Mesendoderm (in vitro differentiated cells): ENCODE results near the gene TECPR2. TPM values are rescaled to one million over a fixed set of nuclear protein-coding genes. Genes with fewer than 3 reads are reported as not detected.
A peak's percentile ranks its signal among the peaks of the same experiment; 100 is the strongest.

Experiments
- DNase-seq: peaks from one replicate; pipeline ENCODE4 v3.0.0; 2013
- H2AK5ac ChIP-seq: 2 replicates; pipeline ENCODE4 v1.6.1; 2013; ENCODE audit warnings: low read length, inconsistent platforms
- H2BK120ac ChIP-seq: 2 replicates; pipeline ENCODE4 v1.6.1; 2013; ENCODE audit warnings: low read depth, mild to moderate bottlenecking, low read length, moderate library complexity, mixed read lengths
- H2BK15ac ChIP-seq: replicated peaks from 2 replicates; pipeline ENCODE4 v1.6.1; 2013; ENCODE audit warnings: low read depth, mild to moderate bottlenecking, moderate library complexity
- H2BK5ac ChIP-seq: 2 replicates; pipeline ENCODE4 v1.6.1; 2013; ENCODE audit warnings: low read length, inconsistent platforms
- H3K18ac ChIP-seq: 2 replicates; pipeline ENCODE4 v1.6.1; 2013; ENCODE audit warnings: mild to moderate bottlenecking, low read length, mixed read lengths
- H3K23ac ChIP-seq: one replicate; pipeline ENCODE4 v1.6.1; 2013; ENCODE audit warnings: low read length
- H3K27ac ChIP-seq: 2 replicates; pipeline ENCODE4 v1.5.1; 2013; ENCODE audit warnings: low read depth, mild to moderate bottlenecking, inconsistent platforms, low read length, moderate library complexity
- H3K27me3 ChIP-seq: 2 replicates; pipeline ENCODE4 v1.6.1; 2013; ENCODE audit warnings: low read length, control low read depth, mild to moderate bottlenecking, inconsistent platforms; ENCODE audit not compliant: insufficient read depth, poor library complexity
- H3K36me3 ChIP-seq: 2 replicates; pipeline ENCODE4 v1.6.1; 2013; ENCODE audit warnings: low read length, inconsistent platforms; ENCODE audit not compliant: control insufficient read depth, insufficient read depth
- H3K4ac ChIP-seq: one replicate; pipeline ENCODE4 v1.6.1; 2013; ENCODE audit warnings: low read depth, mild to moderate bottlenecking, low read length, moderate library complexity
- H3K4me1 ChIP-seq: 2 replicates; pipeline ENCODE4 v1.6.1; 2013; ENCODE audit warnings: low read depth, low read length, inconsistent platforms; ENCODE audit not compliant: control insufficient read depth
- H3K4me2 ChIP-seq: 2 replicates; pipeline ENCODE4 v1.6.1; 2013; ENCODE audit warnings: low read length
- H3K4me3 ChIP-seq: 2 replicates; pipeline ENCODE4 v1.5.1; 2013; ENCODE audit warnings: mild to moderate bottlenecking, low read length
- H3K56ac ChIP-seq: one replicate; pipeline ENCODE4 v1.6.1; 2013; ENCODE audit warnings: low read length
- H3K79me1 ChIP-seq: 2 replicates; pipeline ENCODE4 v1.6.1; 2013; ENCODE audit warnings: low read length, inconsistent platforms
- H3K79me2 ChIP-seq: 2 replicates; pipeline ENCODE4 v1.6.1; 2013; ENCODE audit warnings: mild to moderate bottlenecking, low read length; ENCODE audit not compliant: control insufficient read depth, insufficient read depth
- H3K9ac ChIP-seq: 2 replicates; pipeline ENCODE4 v1.6.1; 2013; ENCODE audit warnings: low read length, inconsistent platforms
- H4K5ac ChIP-seq: one replicate; pipeline ENCODE4 v1.6.1; 2013; ENCODE audit warnings: low read length
- H4K8ac ChIP-seq: one replicate; pipeline ENCODE4 v1.6.1; 2013; ENCODE audit warnings: low read depth, mild to moderate bottlenecking, control low read depth, low read length, moderate library complexity
- WGBS: extraction: QIAGEN DNeasy Blood & Tissue Kit; methylation state at CpG from one replicate; pipeline ENCODE4 v1.1.7; 2013; ENCODE audit warnings: low lambda C conversion rate, missing lambda C conversion rate; ENCODE audit not compliant: insufficient coverage; ENCODE audit errors: extremely low coverage; 5-methylcytosine and 5-hydroxymethylcytosine counted together
- polyA plus RNA-seq, 2 experiments: library from polyadenylated mRNA; stranded (reverse); fragments of 200-250 nt; gene quantifications; one replicate each; pipeline ENCODE4 v1.2.3, GENCODE V29; 2013

The TECPR2 gene, protein sequence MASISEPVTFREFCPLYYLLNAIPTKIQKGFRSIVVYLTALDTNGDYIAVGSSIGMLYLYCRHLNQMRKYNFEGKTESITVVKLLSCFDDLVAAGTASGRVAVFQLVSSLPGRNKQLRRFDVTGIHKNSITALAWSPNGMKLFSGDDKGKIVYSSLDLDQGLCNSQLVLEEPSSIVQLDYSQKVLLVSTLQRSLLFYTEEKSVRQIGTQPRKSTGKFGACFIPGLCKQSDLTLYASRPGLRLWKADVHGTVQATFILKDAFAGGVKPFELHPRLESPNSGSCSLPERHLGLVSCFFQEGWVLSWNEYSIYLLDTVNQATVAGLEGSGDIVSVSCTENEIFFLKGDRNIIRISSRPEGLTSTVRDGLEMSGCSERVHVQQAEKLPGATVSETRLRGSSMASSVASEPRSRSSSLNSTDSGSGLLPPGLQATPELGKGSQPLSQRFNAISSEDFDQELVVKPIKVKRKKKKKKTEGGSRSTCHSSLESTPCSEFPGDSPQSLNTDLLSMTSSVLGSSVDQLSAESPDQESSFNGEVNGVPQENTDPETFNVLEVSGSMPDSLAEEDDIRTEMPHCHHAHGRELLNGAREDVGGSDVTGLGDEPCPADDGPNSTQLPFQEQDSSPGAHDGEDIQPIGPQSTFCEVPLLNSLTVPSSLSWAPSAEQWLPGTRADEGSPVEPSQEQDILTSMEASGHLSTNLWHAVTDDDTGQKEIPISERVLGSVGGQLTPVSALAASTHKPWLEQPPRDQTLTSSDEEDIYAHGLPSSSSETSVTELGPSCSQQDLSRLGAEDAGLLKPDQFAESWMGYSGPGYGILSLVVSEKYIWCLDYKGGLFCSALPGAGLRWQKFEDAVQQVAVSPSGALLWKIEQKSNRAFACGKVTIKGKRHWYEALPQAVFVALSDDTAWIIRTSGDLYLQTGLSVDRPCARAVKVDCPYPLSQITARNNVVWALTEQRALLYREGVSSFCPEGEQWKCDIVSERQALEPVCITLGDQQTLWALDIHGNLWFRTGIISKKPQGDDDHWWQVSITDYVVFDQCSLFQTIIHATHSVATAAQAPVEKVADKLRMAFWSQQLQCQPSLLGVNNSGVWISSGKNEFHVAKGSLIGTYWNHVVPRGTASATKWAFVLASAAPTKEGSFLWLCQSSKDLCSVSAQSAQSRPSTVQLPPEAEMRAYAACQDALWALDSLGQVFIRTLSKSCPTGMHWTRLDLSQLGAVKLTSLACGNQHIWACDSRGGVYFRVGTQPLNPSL (N-terminal part only)
- polyA plus RNA-seq (2013, experiment 1 of 2) = 4.2 TPM
- polyA plus RNA-seq (2013, experiment 2 of 2) = 4.9 TPM

DNA sequence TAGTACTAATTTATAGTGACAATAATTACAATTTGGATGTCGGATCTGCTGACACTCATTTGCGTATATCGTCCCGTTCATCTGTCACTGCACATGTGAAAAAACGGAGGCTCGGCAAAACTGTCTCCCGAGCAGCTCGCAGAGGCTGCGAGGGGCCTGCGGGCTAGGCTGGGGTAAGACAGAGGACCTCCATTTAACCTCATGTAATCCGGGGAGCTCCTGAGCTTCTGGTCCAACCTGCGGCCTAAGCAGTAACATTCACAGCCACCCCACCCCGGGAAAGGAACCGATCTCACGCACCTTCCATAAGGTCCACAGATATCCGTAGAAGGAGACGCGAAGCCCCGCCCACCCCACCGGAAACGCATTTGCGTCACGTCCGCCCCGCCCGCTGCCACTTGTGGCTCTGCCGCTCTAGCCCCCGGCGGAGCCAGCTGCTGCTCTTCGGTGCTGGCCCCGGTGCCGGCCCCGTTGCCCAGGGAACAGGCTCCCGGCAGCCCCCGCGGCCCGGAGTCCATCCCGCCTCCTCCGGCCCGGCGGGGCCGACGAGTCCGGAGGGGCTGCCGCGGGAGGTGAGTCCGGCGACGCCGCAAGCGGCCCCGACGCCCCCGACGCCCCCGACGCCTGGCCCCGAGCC is at the start of gene TECPR2, which contains the start of gene CINP:
Gene TECPR2, plus strand, starts transcription at position 397 of the 637 bp plus-strand sequence. CDS start 13,781 bp downstream, outside the sequence.
Gene CINP, minus strand, starts transcription at position 346 of the 637 bp plus-strand sequence. Its CDS starts 39 bp downstream, at position 307.
- Histone ChIP-seq H3K36me3 (no peaks in the 10 kb centered on the region), H3K4me1 (peaks cover 5% of the 10 kb centered on the region), H3K9ac (peak within 1 kb of the TSS; percentile 90), H3K79me2 (peaks cover 2% of the 10 kb centered on the region), H2AK5ac (no peak within 1 kb of the TSS), H3K27ac (peak within 1 kb of the TSS; percentile 37), H4K5ac (no peak within 1 kb of the TSS), H3K4ac (peak within 1 kb of the TSS; percentile 90), H3K56ac (peak within 1 kb of the TSS; percentile 89), H3K4me3 (peak within 1 kb of the TSS; percentile 72), H2BK120ac (no peak within 1 kb of the TSS), H3K79me1 (peaks cover 11% of the 10 kb centered on the region), H2BK15ac (no peak within 1 kb of the TSS), H3K18ac (peak within 1 kb of the TSS; percentile 65), H2BK5ac (no peak within 1 kb of the TSS), H3K23ac (no peak within 1 kb of the TSS), H4K8ac (no peak within 1 kb of the TSS), H3K4me2 (peak within 1 kb of the TSS; percentile 97), H3K27me3 (no peaks in the 10 kb centered on the region)
- no CpG with 5 or more reads among the region's 58 CpGs for WGBS
- DNase-seq = peak; percentile 96

DNA sequence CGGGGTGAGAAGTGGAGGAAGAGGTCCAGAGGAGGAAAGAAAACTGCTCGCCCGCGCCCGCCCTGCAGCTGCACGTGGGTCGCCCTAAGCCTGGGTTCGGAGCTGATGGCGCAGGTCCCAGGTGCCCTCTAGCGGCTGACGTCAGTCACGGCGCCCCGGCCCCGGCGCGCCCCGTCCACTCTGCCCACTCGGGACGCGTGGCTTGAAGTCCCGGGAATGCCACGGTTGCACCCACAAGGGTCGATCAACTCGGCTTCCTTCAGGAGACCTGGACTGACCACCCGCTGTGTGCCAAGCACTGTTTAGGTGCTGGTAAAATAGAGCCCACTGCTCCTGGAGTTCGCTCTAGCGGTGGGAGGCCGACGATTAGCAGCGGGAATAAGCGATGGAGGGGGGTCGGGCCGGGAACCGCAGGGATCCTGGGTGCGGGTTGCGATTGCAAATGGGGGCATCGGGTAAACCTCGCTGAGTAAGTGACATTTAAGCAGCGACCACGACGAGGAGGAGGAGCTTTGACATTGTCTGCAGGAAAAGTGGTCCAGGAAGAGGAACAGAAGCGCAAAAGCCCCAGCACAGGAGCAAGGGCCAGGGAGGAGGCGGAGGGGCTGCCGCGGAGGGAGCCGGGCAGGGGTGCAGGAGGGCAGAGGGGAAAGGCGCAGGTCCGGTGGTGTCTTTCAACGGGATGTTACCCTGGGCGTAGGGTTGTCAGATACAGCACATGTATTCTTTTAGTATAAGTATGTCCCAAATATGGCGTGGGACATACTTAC is 48.3 kb upstream of the TECPR2 start:
- H2BK5ac ChIP-seq = no peak overlapping the region
- H3K4ac ChIP-seq = no peak overlapping the region
- no CpG with 5 or more reads among the region's 52 CpGs for WGBS

DNA sequence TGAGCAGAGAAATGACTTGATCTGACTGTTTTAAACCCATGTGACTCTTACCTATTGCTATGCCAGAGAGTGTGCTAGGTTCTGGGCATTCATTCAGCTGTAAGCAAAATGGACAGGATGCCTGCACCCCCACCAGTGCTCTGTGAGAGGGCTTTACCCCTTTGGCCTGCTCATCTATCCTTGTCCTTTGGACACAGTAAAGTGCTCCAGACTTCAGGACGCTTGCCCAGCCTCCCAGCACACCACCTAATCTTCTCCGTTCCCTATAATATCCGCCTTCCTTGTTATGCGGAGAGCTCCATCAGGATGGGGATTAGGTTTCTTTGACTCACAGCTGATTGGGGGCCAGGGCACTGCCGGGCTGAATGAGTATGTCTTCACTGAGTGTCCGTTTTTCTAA is 47.6 kb upstream of the TECPR2 start:
- H3K23ac ChIP-seq = no peak overlapping the region
- DNase-seq = no peak
- H3K27ac ChIP-seq = no peak overlapping the region
- H3K4ac ChIP-seq = no peak overlapping the region
- H3K18ac ChIP-seq = no peak overlapping the region
- H3K4me2 ChIP-seq = no peak overlapping the region
- no peak overlapping the region for H2BK120ac ChIP-seq
- no peak overlapping the region for H3K4me3 ChIP-seq
- H4K8ac ChIP-seq = no peak overlapping the region
- WGBS = no CpG with 5 or more reads among the region's 6 CpGs
- no peak overlapping the region for H2BK5ac ChIP-seq
- no peak overlapping the region for H3K9ac ChIP-seq
- H2BK15ac ChIP-seq = no peak overlapping the region
- H2AK5ac ChIP-seq = no peak overlapping the region
- no peaks in the 10 kb centered on the region for H3K27me3 ChIP-seq
- H3K36me3 ChIP-seq = no peaks in the 10 kb centered on the region
- no peak overlapping the region for H4K5ac ChIP-seq
- peaks cover 1% of the 10 kb centered on the region for H3K79me1 ChIP-seq
- H3K4me1 ChIP-seq = no peaks in the 10 kb centered on the region
- H3K79me2 ChIP-seq = no peaks in the 10 kb centered on the region
- H3K56ac ChIP-seq = no peak overlapping the region

More for the DNA sequence above, 48.3 kb upstream of the TECPR2 start:
- H2BK120ac ChIP-seq = no peak overlapping the region
- H3K79me2 ChIP-seq = no peaks in the 10 kb centered on the region
- H3K4me2 ChIP-seq = peak overlapping the region; percentile 86
- no peaks in the 10 kb centered on the region for H3K27me3 ChIP-seq
- H3K56ac ChIP-seq = peak overlapping the region; percentile 73
- peak overlapping the region; percentile 60 for H3K9ac ChIP-seq
- DNase-seq = peak; percentile 80
- no peak overlapping the region for H3K23ac ChIP-seq
- no peaks in the 10 kb centered on the region for H3K79me1 ChIP-seq
- H3K18ac ChIP-seq = no peak overlapping the region
- H3K4me1 ChIP-seq = no peaks in the 10 kb centered on the region
- H3K4me3 ChIP-seq = peak overlapping the region; percentile 33
- H2BK15ac ChIP-seq = no peak overlapping the region
- no peaks in the 10 kb centered on the region for H3K36me3 ChIP-seq
- no peak overlapping the region for H3K27ac ChIP-seq
- no peak overlapping the region for H4K5ac ChIP-seq
- H2AK5ac ChIP-seq = no peak overlapping the region
- H4K8ac ChIP-seq = no peak overlapping the region

DNA sequence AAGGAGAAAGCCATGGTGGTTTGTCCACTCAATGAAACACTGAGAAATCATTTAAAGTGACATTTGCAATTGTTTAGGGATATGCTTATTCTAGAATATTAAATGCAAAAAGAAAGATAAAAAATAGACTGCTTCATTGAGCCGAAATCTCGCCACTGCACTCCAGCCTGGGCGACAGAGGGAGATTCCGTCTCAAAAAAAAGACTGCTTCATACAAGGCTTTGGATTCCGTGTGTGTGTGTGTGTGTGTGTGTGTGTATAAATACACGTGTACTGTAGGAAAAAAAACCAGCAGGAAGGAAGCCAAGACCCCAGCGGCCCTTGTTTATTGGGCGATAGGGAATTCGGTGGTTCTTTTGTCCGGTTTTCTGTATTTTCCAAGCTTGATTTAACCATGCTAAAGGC is 46.4 kb upstream of the TECPR2 start:
- Histone ChIP-seq H3K36me3 (no peaks in the 10 kb centered on the region), H3K79me1 (peaks cover 7% of the 10 kb centered on the region), H3K9ac (peak overlapping the region; percentile 66), H3K27me3 (no peaks in the 10 kb centered on the region), H3K27ac (peak overlapping the region; percentile 58), H2BK120ac (no peak overlapping the region), H3K4me1 (peaks cover 2% of the 10 kb centered on the region), H3K23ac (no peak overlapping the region), H3K4me3 (peak overlapping the region; percentile 2), H3K18ac (peak overlapping the region; percentile 80), H4K8ac (no peak overlapping the region), H2BK15ac (no peak overlapping the region), H4K5ac (no peak overlapping the region), H3K79me2 (peaks cover 2% of the 10 kb centered on the region), H3K4ac (no peak overlapping the region), H2AK5ac (no peak overlapping the region), H3K56ac (peak overlapping the region; percentile 79), H2BK5ac (no peak overlapping the region), H3K4me2 (peak overlapping the region; percentile 16)
- no peak for DNase-seq
- no CpG with 5 or more reads among the region's 10 CpGs for WGBS
